GM21381 (cell line): ENCODE results near the gene ERLIN1.
"Not testable (repeated sequence)": the region's sequence is repeated elsewhere in the genome, so short reads cannot be mapped to it uniquely, and the experiment has no call there.

Experiments
- ATAC-seq: cut with Tn5 transposase; IDR thresholded peaks from one replicate; pipeline ENCODE4 v1.9.1; 2021; ENCODE audit warnings: mild to moderate bottlenecking, moderate library complexity; ENCODE audit not compliant: unreplicated experiment

ERLIN1 gene

DNA sequence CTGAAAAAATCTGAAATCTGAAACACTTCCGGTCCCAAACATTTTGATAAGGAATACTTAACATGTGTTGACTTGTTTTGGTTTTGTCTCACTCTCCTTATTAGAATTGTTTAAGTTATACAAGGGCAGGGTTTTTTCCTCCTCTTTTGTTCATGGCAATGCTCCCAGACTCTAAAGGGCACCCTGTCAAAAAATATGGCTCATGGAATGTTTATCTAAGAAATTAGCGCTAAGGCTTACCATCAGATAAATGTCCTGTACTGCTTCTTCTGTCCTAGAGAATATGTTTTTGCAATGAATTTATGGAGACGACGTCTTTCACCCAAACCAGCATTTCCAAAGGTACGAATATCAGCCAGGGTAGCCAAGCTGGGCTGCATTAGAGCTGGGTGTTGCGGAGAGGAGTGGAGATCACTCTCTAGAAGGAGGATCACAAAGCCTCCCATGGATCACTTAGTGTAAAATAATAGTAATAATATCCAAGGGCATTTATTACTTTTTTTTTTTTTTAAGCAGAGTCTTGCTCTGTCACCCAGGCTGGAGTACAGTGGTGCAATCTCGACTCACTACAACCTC, 46.8 kb downstream of the ERLIN1 start:
- ATAC-seq, result no peak

DNA sequence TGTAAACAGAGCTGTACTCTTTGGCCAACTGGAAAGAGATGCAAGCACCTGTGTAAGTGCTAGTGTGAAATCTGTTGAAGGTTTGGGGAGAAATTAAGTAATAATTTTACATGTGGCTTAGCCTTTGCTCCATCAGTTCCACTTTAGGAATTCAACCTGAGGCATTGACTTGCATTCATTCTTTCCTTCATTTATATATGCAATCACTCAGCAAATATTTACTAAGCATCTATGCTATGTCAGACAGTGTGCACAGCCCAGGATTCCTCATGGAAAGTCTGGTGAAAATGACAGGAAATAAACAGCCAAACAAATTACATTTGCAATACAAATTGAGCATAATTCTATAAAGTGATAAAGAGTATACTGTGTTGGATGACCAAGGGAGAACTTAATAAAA, 50.3 kb downstream of the ERLIN1 start:
- ATAC-seq, result no peak

DNA sequence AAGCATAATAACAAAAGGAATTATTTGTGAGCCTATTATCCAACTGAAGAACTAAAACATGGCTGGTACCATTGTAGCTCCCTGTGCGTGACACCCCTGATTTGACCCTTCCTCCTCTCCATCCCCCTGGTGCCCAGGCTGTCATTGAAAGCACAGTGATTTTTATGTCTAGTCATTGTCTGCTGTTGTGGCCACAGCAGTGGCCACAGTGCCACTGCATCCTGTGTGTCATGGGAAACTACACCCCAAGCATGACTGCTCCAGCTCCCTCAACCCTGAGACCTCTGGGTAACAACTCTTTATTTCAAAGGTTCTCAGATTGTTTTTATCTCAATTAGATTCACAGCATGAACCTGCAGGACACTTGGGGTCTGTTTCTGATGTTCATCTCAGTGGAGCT, 52.0 kb downstream of the ERLIN1 start:
- ATAC-seq, result no peak

DNA sequence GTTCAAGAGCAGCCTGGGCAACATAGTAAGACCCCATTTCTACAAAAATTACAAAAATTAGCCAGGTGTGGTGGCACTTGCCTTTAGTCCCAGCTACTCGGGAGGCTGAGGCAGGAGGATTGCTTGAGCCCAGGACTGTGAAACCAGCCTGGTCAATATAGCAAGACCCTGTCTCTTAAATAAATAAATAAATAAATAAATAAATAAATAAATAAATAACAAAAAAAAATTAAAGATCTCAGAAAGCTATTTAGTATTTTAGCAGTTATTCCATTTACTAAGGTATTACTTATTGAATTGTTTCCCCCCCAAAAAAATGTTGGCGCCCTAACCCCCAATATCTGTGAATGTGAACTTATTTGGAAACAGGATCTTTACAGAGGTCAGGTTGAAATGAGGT, 53.4 kb downstream of the ERLIN1 start:
- ATAC-seq, result no peak

DNA sequence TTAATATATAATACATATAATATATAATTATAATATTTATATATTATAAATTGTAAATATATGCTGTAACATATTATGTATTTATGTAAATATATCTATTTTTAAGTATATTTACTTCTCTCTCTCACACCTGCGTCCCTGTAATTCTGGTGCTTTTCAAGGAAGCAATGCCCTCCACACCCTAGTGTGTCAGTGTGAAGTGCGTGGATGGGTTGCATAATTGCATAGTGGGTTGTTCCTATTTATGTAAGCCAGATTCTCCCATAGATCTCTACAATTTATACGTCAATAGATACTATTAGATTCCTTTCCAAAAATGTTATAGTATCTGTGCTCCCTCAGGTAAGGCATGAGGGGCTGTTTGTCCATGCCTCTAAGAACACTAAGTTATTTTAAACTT, 54.3 kb downstream of the ERLIN1 start:
- ATAC-seq, result no peak

DNA sequence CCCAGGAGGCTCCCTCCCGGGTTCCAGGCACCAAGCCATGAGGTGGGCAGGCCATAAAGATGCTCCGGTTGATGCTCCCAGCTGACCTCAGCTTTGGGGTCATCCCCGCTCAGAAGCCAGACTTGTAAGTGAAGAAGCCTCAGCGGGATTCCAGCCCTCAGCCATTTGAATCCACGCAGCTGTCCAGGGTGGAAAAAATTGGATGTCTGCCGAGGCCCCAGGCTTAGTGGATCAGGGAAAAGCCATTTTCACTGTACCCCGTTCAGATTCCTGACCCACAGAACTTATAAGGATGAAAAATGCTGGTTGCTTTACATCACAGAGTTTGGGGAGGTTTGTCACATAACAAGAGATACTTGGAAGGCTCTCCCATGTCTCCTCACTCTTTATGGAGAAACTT, 55.0 kb downstream of the ERLIN1 start:
- ATAC-seq, result no peak

DNA sequence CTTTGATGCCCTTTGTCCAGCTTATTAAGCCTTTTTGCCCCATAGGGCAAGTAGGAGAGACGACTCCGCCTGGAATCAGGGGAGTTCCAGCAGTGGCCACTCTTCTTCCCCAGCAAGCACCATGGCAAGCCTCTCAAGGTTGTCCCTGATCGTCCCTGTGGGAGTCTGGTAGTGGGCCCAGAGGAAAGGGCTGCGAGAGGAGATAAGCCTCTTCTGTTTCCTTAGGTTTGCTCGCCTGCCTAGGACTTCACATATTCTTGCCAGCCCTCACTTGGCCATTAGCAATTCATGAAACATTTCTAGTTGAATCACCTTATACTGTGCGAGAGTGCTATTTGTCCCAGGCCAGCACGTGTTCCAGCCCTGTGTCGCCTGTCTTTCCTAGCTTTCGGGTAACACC, 56.4 kb downstream of the ERLIN1 start:
- no peak for ATAC-seq

DNA sequence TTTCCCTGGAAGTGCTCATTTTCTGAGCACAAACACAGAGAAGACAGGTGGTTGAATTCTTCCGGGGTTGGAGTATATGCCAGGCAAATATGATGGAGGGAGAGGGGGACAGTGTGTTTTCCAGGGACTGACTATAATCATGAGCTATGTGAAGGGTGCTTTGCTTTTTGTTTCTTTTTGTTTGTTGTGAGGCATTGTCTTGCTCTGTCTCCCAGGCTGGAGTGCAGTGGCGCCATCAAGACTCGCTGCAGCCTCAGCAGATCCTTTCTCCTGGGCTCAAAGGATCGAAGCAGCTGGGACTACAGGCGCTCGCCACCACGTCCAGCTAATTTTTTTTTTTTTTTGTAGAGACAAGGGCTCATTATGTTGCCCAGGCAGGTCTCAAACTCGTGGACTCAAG, 56.9 kb downstream of the ERLIN1 start:
- no peak for ATAC-seq

DNA sequence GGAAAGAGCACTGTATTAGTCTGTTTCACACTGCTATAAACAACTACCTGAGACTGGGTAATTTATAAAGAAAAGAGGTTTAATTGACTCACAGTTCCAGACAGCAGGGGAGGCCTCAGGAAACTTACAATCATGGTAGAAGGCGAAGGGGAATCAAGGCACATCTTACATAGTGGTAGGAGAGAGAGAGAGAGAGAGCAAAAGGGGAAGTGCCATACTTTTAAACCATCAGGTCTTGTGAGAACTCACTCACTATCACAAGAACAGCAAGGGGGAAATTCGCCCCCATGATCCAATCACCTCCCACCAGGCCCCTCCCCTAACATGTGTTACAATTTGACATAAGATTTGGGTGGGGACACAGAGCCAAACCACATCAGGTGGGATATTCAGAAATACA, 60.5 kb downstream of the ERLIN1 start:
- not testable (repeated sequence) for ATAC-seq

DNA sequence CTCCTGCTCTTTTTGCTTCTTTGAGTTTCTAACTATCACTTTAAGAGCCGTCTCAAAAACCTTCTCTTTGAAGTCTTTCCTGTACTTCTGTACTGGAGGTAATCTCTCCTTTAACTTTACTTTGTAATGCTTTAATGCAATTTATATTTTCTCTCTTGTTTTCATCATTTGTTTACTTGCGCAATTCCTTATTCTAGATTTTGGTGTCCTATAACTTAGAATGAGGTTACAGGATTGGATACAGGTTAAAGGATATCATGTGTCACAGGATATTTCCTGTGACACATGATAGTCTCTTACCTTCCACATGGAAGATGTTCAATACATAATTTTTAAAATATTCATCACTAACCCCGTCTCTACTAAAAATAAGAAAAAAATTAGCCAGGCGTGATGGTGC, 61.7 kb downstream of the ERLIN1 start:
- no peak for ATAC-seq

DNA sequence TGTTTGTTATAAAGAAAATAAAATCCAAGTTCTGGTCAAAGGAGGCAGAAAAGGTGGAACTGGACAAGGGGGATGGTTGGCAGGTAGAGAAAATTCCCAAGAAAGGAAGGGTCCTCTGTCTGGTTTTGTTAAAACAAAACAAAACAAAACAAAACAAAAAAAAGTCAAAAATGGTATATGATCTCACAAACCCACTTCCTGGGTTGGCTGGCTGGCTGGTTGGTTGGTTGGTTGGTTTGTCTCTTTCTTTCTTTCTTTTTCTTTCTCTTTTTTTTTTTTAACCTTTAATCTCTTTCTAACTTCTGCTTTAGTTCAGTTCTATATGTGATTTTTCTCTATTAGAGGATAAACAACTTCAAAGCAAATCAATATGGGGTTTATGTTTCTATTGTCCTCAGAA, 63.0 kb downstream of the ERLIN1 start:
- ATAC-seq, result no peak

DNA sequence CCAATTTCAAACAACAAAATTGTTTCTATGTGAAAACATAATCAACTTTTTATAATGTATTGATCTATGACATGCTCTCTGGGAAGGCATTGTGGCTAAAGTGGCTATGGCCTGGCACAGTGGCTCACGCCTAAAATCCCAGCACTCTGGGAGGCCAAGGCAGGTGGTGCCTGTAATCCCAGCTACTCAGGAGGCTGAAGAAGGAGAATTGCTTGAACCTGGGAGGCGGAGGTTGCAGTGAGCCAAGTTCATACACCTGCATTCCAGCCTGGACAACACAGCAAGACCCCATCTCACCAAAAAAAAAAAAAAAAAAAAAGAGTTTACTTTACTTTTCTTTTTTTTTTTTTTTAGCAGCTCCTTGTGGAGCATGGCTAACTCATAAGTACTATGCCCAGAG, 65.3 kb downstream of the ERLIN1 start:
- ATAC-seq, result no peak

DNA sequence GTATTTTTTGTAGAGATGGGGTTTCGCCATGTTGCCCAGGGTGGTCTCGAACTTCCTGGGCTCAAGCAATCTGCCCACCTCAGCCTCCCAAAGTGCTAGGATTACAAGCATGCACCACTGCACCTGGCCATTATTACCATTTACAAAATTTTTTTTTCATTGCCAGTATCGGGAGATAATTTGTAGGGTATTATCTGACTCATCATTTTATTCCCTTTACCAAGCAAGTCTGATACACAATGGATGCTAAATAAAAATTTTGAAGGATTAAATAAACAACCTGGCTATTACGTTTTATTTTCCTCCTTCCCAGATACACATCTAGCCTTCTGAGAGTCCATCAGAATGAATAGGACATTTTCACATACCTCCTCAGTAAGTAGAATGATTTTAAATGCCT, 66.1 kb downstream of the ERLIN1 start:
- ATAC-seq, result no peak

DNA sequence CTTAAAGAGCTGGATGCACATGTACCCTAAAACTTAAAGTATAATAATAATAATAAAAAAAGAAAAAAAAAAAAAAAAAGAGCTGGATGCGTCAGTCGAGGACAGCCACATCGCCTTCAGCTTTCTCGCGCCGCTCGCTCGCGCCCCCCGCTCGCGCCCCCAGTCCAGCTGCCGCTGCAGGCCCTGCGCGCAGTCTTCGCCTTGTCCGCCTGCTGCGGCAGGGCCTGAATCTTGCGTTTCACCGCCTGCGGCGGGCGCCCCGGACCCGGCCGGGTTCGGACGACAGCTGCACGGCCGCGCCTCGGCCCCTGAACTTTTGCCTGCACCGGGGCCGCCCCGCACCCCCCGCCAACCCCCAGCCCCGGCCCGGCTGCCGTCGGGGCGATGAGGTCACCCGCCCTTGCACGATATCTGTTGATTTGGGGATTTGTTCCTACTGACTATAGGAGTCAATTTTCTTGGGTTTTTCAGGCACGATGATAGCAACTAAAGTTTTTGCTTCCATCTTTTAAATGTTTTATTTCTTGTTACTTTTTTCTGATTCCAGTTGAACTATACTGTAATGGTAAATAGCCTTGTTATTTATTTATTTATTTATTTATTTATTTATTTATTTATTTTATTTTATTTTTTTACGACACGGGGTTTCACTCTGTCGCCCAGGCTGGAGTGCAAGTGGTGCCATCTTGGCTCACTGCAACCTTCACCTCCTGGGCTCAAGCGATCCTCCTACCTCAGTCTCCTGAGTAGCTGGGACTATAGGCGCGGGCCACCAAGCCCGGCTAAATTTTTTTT, 70.7 kb downstream of the ERLIN1 start:
- no peak for ATAC-seq

DNA sequence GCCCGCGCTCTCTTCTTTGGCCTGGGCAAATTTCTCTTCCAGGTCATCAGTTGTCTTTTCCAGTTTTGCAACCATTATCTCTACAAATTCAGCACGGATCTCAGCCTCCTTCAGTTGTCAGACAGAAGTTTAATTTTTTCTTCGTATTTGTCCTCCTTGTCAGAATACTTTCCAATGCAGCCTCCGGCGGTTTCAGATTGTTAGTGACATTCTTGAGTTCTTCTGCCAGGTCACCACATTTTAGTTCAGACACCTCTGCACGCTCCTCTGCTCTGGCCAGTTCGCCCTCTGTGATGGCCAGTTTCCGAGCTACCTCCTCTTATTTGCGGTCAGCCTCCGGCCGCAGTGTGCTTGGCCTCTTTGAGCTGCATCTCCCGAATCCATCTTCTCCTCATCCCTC, 71.4 kb downstream of the ERLIN1 start:
- no peak for ATAC-seq

DNA sequence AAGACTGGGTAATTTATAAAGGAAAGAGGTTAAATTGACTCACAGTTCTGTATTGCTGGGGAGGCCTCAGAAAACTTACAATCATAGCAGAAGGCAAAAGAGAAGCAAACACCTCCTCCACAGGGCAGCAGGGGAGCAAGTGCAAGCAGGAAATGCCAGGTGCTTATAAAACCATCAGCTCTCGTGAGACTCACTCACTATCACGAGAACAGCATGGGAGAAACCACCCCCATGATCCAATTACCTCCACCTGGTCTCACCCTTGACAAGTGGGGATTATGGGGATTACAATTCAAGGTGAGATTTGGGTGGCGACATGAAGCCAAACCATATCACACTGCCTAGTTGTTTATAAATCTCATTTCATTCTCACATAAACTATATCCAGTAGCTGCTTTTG, 76.2 kb downstream of the ERLIN1 start:
- ATAC-seq, result no peak

DNA sequence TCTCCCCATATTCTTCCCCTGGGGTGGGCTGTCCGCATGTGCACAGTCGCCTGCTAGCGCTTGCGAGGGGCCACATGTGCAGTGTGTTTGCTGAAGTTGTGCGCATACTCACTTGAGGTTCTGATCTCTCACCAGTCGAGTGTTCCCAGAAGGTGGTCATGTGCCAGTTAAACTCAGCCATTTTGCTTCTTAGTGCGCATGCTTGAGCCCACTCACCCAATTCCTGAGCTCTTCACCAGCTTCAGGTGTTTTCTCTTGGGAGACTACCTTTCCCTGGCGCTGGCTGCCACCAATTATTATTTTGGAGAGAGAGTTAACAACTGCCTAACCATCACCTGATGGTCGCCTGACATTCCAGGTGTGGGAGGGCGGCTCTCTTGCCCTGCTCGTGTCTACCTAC, 79.0 kb downstream of the ERLIN1 start:
- no peak for ATAC-seq

DNA sequence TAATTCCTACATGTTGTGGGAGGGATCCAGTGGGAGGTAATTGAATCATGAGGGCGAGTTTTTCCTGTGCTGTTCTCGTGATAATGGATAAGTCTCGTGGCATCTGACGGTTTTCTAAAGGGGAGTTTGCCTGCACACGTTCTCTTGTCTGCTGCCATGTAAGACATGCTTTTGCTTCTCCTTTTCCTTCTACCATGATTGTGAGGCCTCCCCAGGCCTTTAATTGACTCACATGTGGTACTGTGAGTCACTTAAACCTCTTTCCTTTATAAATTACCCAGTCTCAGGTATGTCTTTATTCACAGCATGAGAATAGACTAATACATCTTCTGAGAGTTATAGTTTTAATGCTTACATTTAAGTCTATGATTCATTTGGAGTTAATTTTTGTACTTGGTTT, 81.5 kb downstream of the ERLIN1 start:
- ATAC-seq, result no peak

DNA sequence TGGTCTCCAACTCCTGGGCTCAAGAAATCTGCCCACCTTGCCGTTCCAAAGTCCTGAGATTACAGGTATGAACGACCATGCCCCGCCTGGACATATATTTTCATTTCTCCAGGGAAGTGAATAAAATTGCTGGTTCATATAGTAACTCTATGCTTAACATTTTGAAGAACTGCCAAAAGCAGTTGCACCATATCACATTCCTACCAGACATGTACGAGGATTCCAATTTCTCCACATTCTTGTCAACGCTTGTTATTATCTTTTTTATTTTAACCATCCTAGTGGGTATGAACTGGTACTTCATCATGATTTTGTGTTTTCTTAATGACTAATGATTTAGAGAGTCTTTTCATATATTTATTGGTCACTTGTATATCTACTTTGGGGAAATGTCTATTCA, 82.2 kb downstream of the ERLIN1 start:
- ATAC-seq, result no peak

DNA sequence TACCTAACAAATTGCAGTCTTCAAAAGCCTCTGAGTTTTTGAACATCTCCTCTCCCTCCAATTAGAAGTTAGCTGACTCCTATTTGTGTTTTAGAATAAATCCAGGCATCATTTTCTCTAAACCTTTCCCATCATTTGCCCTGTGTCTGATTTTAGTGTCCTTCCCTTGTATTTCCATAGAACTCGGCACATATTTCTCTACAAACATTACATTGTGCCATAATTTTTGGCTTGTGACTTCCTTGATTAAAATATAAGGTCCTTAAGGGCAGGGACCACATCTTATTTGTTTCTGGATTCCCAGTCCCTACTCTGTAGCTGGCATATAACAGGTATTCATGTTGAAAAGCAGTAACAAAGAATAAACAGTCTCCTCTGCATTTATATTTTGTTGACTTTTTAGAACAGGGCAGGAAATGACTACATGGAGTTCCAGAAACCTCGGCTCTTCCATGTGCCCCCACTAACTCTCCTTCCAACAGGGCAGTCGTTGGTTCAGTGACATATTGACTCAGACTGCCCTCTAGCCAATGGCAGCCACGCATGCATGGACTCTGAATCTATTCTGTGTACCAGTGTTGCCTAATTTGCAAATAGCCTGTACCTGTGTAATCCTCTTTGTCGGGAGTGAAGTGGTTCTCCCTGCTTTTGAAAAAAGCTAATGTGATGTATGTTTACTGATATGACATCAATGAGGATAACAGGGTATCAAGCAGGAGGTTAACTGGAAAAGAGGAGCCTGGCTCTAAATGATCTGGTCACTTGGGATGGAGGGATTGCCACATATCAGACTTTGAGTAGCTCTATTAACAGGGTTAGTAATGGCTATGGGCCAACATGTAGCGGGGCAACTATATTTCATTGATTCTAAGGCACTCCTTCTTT, 84.4 kb downstream of the ERLIN1 start:
- no peak for ATAC-seq

DNA sequence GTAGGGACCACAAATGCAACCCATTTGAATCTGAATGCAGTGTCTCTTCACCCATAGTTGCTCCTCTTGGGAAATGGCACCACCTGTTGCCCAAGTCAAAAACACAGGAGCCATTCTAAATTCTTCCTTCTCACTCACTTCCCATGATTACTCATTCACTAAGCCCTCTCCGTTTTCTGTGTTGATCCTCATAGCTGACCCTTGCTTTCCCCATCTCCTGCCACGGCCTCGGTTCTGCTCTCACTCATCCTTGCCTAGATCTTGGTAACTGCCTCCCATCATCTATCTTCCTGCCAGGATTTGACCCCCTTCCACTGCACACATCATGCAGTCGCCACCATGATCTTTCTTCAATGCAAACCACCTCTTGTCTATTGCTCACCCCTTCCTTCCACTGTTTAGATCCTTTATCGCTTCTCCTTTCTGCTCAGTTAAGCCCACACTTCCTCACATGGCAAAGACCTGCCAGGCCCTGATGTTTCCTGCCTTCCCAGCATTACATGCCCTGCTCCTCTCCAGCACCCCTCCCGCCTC, 85.1 kb downstream of the ERLIN1 start:
- no peak for ATAC-seq
